NOMO-1 treated with DMSO at 0.1 percent for 48 hours (cell line): ENCODE data around the gene CACNA1I.
"Not testable (repeated sequence)": the region's sequence is repeated elsewhere in the genome, so short reads cannot be mapped to it uniquely, and the experiment has no call there.

ENCODE experiments used
- DNase-seq: peaks from one replicate; lab custom pipeline; 2025; ENCODE audit not compliant: unreplicated experiment; lab: John Stamatoyannopoulos, UW

The CACNA1I gene

GRCh38 chr22:39570665-39571064, at the start of gene CACNA1I:
Gene CACNA1I (plus strand): TSS chr22:39570753. CDS start chr22:39570753, 0 bp downstream.
- no peak for DNase-seq

GRCh38 chr22:39521106-39521885, 49.3 kb upstream of the CACNA1I start:
- DNase-seq, result peak; percentile 64

GRCh38 chr22:39522091-39522490, 48.5 kb upstream of the CACNA1I start:
- DNase-seq, result not testable (repeated sequence)

GRCh38 chr22:39522567-39523300, 47.8 kb upstream of the CACNA1I start:
- DNase-seq, result peak; percentile 15

- no peak for DNase-seq
Measured at GRCh38 chr22:39524089-39524752, 46.3 kb upstream of the CACNA1I start.

- DNase-seq, result no peak
Measured at GRCh38 chr22:39524753-39525657, 45.5 kb upstream of the CACNA1I start.

GRCh38 chr22:39525658-39525975, 44.9 kb upstream of the CACNA1I start:
- DNase-seq, result no peak

- DNase-seq, result peak; percentile 22
Measured at GRCh38 chr22:39526736-39527171, 43.8 kb upstream of the CACNA1I start.

GRCh38 chr22:39527481-39527961, 43.0 kb upstream of the CACNA1I start:
- no peak for DNase-seq

GRCh38 chr22:39528080-39528661, 42.4 kb upstream of the CACNA1I start:
- no peak for DNase-seq

GRCh38 chr22:39528681-39529486, 41.7 kb upstream of the CACNA1I start:
- DNase-seq, result peak; percentile 85

- no peak for DNase-seq
Measured at GRCh38 chr22:39529487-39529851, 41.1 kb upstream of the CACNA1I start.

GRCh38 chr22:39530116-39530515, 40.4 kb upstream of the CACNA1I start:
- DNase-seq, result no peak

- peak; percentile 65 for DNase-seq
Measured at GRCh38 chr22:39530692-39531331, 39.7 kb upstream of the CACNA1I start.

GRCh38 chr22:39532215-39533073, 38.1 kb upstream of the CACNA1I start, which contains the start of gene RPS19BP1:
Gene RPS19BP1 (minus strand): TSS chr22:39532748. CDS start chr22:39532738, 10 bp downstream.
- peak; percentile 100 for DNase-seq

- no peak for DNase-seq
Measured at GRCh38 chr22:39534092-39534506, 36.5 kb upstream of the CACNA1I start.

GRCh38 chr22:39534591-39535356, 35.8 kb upstream of the CACNA1I start:
- DNase-seq, result peak; percentile 35
